HS-5 (cell line): ENCODE results near the gene PLCB4.

Source experiments
- DNase-seq: peaks from one replicate; pipeline ENCODE4 v3.0.0-alpha.2; 2012; ENCODE audit warnings: low read depth

PLCB4 gene

GRCh38 chr20:9402546-9402945, 333.7 kb downstream of the PLCB4 start:
- no peak for DNase-seq

DNA sequence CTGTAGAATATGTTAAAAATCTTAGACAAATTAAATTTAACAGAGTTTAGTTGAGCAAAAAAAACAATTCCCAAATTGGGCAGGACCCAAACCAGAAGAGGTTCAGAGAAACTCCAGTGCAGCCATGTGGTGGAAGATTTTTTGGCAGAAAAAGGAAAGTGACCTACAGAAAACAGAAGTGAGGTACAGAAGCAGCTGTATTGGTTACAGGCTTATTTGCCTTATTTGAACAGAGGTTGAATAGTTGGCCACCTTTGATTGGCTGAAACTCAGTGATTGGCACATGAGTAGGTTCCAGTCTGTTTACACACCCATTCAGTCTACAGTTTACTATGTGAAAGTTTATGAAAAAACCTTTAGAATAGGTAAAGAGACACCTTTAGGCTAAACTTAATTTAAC, 334.6 kb downstream of the PLCB4 start:
- DNase-seq = no peak

DNA sequence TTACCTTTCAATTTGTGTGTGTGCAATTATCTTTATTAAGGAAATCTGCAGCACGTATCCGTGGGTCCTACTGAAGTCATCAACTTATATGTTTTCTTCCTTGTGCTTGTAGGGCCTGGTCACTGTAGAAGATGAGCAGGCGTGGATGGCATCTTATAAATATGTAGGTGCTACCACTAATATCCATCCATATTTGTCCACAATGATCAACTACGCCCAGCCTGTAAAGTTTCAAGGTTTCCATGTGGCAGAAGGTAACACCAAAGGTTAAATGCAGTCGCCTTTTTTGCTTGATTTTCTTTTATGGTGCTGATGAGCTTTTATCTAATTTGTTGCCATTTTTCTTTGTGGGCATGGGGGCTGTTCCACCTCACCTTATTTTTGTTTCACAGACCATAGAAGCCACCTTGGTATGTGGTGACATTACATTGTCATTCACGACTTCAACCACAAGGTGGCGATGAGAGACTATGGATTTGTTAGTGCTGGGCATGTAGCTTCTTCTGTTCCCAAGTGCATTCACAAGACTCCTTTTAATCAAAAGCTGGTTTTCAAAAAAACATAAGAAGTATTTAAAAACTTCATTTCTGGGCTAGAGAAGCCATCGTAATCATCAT, 339.0 kb downstream of the PLCB4 start:
- DNase-seq = peak; percentile 53

GRCh38 chr20:9408422-9409300, 339.8 kb downstream of the PLCB4 start:
- DNase-seq = peak; percentile 52

DNA sequence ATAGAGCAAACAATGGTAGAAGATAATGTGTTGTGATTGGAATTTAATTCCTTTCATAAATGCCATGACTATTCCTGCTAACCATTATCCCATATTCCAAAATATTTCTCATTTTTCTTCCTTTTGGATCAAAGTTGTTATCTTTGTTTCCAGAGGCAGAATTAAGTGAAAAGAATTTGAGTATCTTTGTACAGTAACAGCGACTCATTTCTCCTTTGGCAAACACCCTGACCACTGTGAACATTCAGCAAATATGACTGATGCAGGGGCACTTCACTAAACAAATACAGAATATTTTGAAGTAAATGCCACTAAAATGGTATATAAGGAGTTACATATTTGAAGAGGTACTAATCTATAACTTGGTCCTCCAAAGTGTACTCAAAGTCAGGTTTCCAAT, 340.5 kb downstream of the PLCB4 start:
- DNase-seq = peak; percentile 61

- DNase-seq = peak; percentile 38
Measured at GRCh38 chr20:9409981-9410380, 341.1 kb downstream of the PLCB4 start.

GRCh38 chr20:9411833-9412232, 342.9 kb downstream of the PLCB4 start:
- DNase-seq = no peak

GRCh38 chr20:9412309-9412708, 343.4 kb downstream of the PLCB4 start:
- DNase-seq = no peak

- DNase-seq = no peak
Measured at GRCh38 chr20:9413001-9413400, 344.1 kb downstream of the PLCB4 start.

DNA sequence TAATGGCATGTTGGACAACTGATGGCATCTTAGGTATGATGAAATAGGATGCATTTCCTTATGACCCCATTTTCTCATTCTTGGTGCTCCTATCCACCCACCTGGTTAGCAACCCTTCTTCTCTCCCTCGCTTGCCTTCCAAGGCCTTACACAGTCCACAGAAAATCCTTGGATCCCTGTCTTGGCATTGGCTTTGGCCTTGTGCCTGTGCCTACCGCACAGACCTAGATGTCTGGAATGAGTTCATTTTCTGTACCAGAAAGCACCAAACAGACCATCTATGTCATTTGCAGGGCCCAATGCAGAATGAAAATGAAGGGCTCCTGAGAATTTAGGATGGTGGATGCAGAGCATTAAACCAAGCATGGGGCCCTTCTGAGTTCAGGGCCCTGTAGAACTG, 346.5 kb downstream of the PLCB4 start:
- DNase-seq = no peak

DNA sequence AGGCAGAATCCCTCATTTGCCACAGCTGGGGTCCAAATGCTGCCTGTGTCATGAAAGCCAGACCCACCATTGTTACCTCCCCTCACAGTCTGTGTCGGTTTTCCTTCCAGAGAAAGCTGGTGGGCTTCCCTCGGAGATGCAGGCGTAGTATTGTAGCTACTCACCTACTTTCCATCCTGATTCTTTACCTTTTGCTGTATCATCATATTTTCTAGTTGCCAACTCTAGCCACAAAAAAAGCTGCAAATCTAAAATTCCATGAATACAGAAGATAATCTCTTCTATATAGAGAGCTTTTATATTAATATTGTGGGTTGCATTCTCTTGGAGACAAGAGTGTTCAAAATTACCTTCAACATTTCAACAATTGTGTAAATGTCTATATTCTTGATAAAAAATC, 347.5 kb downstream of the PLCB4 start:
- no peak for DNase-seq

DNA sequence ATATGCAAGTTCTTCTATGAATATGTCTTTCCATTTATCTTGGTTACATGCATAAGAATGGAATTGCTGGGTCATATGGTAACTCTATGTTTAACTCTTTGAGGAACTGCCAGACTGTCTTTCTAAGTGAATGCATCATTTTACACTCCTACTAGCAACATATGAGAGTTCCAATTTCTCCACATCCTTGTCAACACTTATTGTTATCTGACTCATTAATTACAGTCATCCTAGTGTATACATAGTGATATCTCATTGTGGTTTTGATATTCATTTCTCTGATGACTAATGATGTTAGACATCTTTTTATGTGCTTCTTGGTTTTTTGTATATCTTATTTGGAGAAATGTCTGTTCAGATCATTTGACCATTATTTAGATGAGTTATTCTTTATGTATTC, 348.8 kb downstream of the PLCB4 start:
- DNase-seq = peak; percentile 60

GRCh38 chr20:9422321-9423057, 353.6 kb downstream of the PLCB4 start:
- DNase-seq = no peak

DNA sequence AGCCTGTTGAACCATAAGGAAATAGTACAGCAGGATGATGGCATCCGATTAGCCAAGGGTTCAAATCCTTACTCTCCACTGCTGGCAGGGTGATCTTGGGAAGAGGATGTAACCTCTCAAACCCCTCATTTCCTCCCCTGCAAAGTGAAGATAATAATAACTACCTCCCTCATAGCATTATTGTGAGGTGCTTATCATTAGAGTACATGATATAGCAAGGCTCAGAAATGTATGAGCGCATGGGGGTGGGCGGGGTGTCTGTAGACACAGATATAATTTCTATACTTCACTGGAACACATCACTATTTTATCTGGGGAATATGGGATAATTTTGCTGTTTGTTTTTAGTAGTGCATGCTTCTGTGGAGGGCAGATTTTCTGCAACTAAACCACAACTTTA, 355.7 kb downstream of the PLCB4 start:
- no peak for DNase-seq

- DNase-seq = no peak
Measured at GRCh38 chr20:9427430-9428291, 358.8 kb downstream of the PLCB4 start.

DNA sequence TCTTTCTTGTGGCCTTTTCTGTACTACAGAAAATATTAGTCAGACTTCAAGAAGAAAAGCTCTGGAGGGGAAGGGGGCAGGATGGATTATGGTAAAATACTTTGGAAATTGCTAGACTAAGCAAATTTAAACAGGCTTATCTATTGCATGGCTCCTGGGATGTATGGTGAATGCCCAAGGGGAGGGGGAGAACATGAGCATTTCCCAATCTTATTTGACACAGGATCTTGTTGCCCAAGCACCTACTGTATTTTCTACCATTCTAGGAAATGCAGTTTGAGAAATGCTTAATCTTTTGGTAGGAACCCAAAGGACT, 359.4 kb downstream of the PLCB4 start:
- no peak for DNase-seq

- no peak for DNase-seq
Measured at GRCh38 chr20:9439806-9440205, 370.9 kb downstream of the PLCB4 start.

DNA sequence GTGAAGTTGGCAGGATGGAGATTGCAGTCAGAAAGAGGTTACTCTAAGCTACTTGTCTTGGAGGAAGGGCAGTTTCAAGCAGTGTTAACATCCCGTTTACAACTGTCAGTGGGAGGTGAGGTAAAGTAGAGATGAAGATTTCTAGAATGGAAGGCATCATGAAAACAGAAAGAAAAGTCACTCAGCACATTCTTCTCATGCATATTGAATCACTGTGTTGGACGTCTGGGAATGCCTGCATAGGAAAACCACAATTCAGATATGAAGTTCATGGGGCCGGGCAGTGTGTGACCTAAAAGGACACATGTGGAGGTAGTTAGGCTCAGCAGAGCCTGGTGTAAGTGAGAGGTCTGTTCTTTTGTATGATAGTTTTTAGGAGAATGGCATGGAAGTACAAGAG, 372.0 kb downstream of the PLCB4 start:
- DNase-seq = no peak

DNA sequence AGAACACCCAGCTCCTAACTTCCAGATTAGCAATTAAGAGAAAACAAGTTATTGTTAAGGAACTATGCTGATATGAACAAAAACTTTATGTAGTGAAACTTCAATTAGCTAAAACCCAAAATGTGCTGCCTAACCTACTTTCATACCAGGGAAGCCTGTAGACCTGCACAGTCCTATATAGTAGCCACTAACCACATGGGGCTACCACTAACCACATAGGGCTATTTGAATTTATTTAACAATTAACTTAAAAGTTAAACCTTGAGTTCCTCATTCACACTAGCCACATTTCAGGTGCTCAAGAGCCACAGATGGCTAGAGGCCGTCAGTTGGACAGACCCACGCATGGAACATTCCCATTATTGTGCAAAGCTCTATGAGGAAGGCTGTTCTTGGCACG, 373.1 kb downstream of the PLCB4 start:
- no peak for DNase-seq

- DNase-seq = no peak
Measured at GRCh38 chr20:9442858-9443257, 374.0 kb downstream of the PLCB4 start.

GRCh38 chr20:9444921-9445320, 376.0 kb downstream of the PLCB4 start:
- no peak for DNase-seq

- no peak for DNase-seq
Measured at GRCh38 chr20:9447182-9447581, 378.3 kb downstream of the PLCB4 start.
